ENCODE data around the gene DDX51. TPM values are rescaled to one million over a fixed set of nuclear protein-coding genes. Genes with fewer than 3 reads are reported as not detected.

The DDX51 gene
- total and polyA plus RNA-seq, 2 donors (not counting 1 experiment from before 2014, with no cell fraction given): 46.3 to 60.8 TPM

GRCh38 chr12:132190012-132190755 is 46.1 kb upstream of the DDX51 start:
- H3K27ac Mint-ChIP-seq: peak overlapping the region; percentile 66
- H3K4me2 ChIP-seq (replicated peaks; ENCODE audit: low read depth, low read length, poor library complexity, severe bottlenecking): peak overlapping the region; percentile 97
- no peaks in the 10 kb centered on the region for H3K27me3 Mint-ChIP-seq
- ChIA-PET POLR2A (interaction anchor here (1.2 kb wide), 1 partner anchor 32 kb away, joined by 3 read pairs; no protein-coding TSS in a partner anchor), CTCF (interaction anchor here (0.7 to 1.6 kb wide), 2 partner anchors 36 to 425 kb away, joined by 3 to 6 read pairs; no protein-coding TSS in a partner anchor)
- peak overlapping the region; percentile 73 for H3K9ac ChIP-seq (ENCODE audit: low read length)
- peak overlapping the region; percentile 79 for H2AFZ ChIP-seq (ENCODE audit: insufficient read depth, low read depth, low read length, poor library complexity, severe bottlenecking)
- H3K4me3 ChIP-seq (ENCODE audit: control extremely low read depth in 1 of 5, extremely low read depth in 1 of 5, insufficient read depth in 1 of 5, low read depth in 2 of 5, low read length in 4 of 5): peak overlapping the region; percentile 48 to 69 (median 61)
- H3K4me1 ChIP-seq (ENCODE audit: control insufficient read depth in 2 of 2, insufficient read depth in 2 of 2, low read length in 2 of 2): peaks cover 29 to 40% of the 10 kb centered on the region in 2 donors
- H3K79me2 ChIP-seq (ENCODE audit: control insufficient read depth, insufficient read depth, low read length): no peaks in the 10 kb centered on the region
- no peak for TF ChIP-seq EZH2 (IDR thresholded peaks at IDR 0.05; ENCODE audit: borderline replicate concordance, insufficient read depth, low read depth, low read length, poor library complexity, severe bottlenecking)
- no peak for TF ChIP-seq CTCF (IDR thresholded peaks at IDR 0.05)
- peaks cover 0 to 65% (median 11%) of the 10 kb centered on the region in 3 donors for H3K9me3 ChIP-seq (ENCODE audit: control extremely low read depth in 1 of 3, control insufficient read depth in 2 of 3, insufficient read depth in 1 of 3, low read length in 2 of 3)
- H3K4me1 Mint-ChIP-seq: peaks cover 14% of the 10 kb centered on the region
- H3K9me3 Mint-ChIP-seq (ENCODE audit: insufficient read depth): peaks cover 8% of the 10 kb centered on the region
- H3K27ac ChIP-seq (ENCODE audit: low read length in 2 of 2): peak overlapping the region in 1 of 2 donors; percentile 42
- ATAC-seq (ENCODE audit: low read depth) (no peak), DNase-seq (no peak)
- peak overlapping the region; percentile 90 for H3K4me3 Mint-ChIP-seq
- H3K36me3 ChIP-seq (replicated peaks in 1 of 2; ENCODE audit: control extremely low read depth in 1 of 2, control insufficient read depth in 1 of 2, extremely low read depth in 1 of 2, insufficient read depth in 2 of 2, low read length in 1 of 2): no peaks in the 10 kb centered on the region
- intact Hi-C loops (cut with micrococcal nuclease): no loop called here
- 43% methylated on average over 52 of the region's 59 CpGs for WGBS (ENCODE audit: insufficient coverage)
- H4K20me1 ChIP-seq (ENCODE audit: control insufficient read depth, insufficient read depth, low read length, poor library complexity, severe bottlenecking): no peaks in the 10 kb centered on the region
- peaks cover 0 to 4% (median 1%) of the 10 kb centered on the region in 4 experiments for H3K27me3 ChIP-seq (replicated peaks in 1 of 4; ENCODE audit: control extremely low read depth in 1 of 4, control insufficient read depth in 3 of 4, insufficient read depth in 4 of 4, low read length in 3 of 4)

All from B cell (primary cell).